ENCODE data around the gene UNC5C. TPM values are rescaled to one million over a fixed set of nuclear protein-coding genes. Genes with fewer than 3 reads are reported as not detected.

The UNC5C gene
- total and polyA plus RNA-seq, 2 of the 8 experiments (the other 6 are each of a cell fraction or from before 2014, with no cell fraction given): 0.30 to 1.3 TPM

GRCh38 chr4:95285797-95286196 is 263.0 kb downstream of the UNC5C start:
- Histone ChIP-seq H2BK5ac (ENCODE audit: low read depth, low read length) (no peak overlapping the region), H3K9me3 (ENCODE audit: insufficient read depth in 2 of 2, low read depth in 1 of 2, low read length in 1 of 2) (peaks cover 2 to 4% of the 10 kb centered on the region in 2 experiments; a peak in 3 of 4 replicates), H2AFZ (ENCODE audit: low read length) (no peak overlapping the region), H2BK120ac (replicated peaks; ENCODE audit: low read depth, low read length) (no peak overlapping the region), H3K14ac (ENCODE audit: insufficient read length) (no peak overlapping the region), H2BK15ac (ENCODE audit: low read length) (no peak overlapping the region), H2BK12ac (ENCODE audit: low read depth, low read length) (no peak overlapping the region), H3K4me2 (ENCODE audit: insufficient read depth in 1 of 2, low read depth in 2 of 2, low read length in 2 of 2) (no peak overlapping the region), H2BK20ac (ENCODE audit: low read length) (no peak overlapping the region), H3K18ac (ENCODE audit: extremely low read depth, low read length) (no peak overlapping the region), H3K36me3 (ENCODE audit: control insufficient read depth in 2 of 4, insufficient read depth in 4 of 4, low read length in 3 of 4) (no peaks in the 10 kb centered on the region), H3K27me3 (replicated peaks in 1 of 4; ENCODE audit: control insufficient read depth in 3 of 4, extremely low read depth in 1 of 4, insufficient read depth in 3 of 4, low read length in 3 of 4) (no peaks in the 10 kb centered on the region; a peak in 1 of 7 replicates), H3K4me3 (ENCODE audit: extremely low read depth in 1 of 4, insufficient read depth in 2 of 4, low read depth in 3 of 4, low read length in 4 of 4) (no peak overlapping the region), H3K23ac (ENCODE audit: insufficient read length) (no peak overlapping the region), H3K9ac (replicated peaks in 1 of 4; ENCODE audit: extremely low read depth in 1 of 4, low read depth in 3 of 4, low read length in 3 of 4) (no peak overlapping the region), H4K8ac (ENCODE audit: extremely low read depth, insufficient read depth, low read length) (no peak overlapping the region), H3K79me2 (ENCODE audit: control insufficient read depth in 1 of 2, insufficient read depth in 2 of 2, low read length in 2 of 2) (no peaks in the 10 kb centered on the region), H4K91ac (replicated peaks; ENCODE audit: insufficient read length, low read length) (no peak overlapping the region), H3K4me1 (replicated peaks in 1 of 4; ENCODE audit: control insufficient read depth in 3 of 4, insufficient read depth in 4 of 4, low read length in 3 of 4) (peaks cover 0 to 4% (median 1%) of the 10 kb centered on the region in 4 experiments; a peak in 1 of 7 replicates), H4K5ac (ENCODE audit: insufficient read length, low read depth, low read length) (no peak overlapping the region), H3K56ac (replicated peaks; ENCODE audit: insufficient read length, low read depth, low read length) (no peak overlapping the region), H2AK5ac (ENCODE audit: low read depth, low read length) (no peak overlapping the region), H3K79me1 (ENCODE audit: low read depth, low read length) (no peaks in the 10 kb centered on the region), H3K23me2 (ENCODE audit: low read depth, low read length) (no peaks in the 10 kb centered on the region), H4K20me1 (replicated peaks in 1 of 2; ENCODE audit: control insufficient read depth in 1 of 2, insufficient read depth in 2 of 2, low read length in 2 of 2) (no peaks in the 10 kb centered on the region), H3K4ac (replicated peaks; ENCODE audit: insufficient read length, low read depth, low read length) (no peak overlapping the region), H3K27ac (ENCODE audit: low read depth, low read length) (no peak overlapping the region)
- no peak for TF ChIP-seq FOSL1 (IDR thresholded peaks at IDR 0.05; ENCODE audit: insufficient read depth, low read depth, low read length)
- TF ChIP-seq, protein P1, sequence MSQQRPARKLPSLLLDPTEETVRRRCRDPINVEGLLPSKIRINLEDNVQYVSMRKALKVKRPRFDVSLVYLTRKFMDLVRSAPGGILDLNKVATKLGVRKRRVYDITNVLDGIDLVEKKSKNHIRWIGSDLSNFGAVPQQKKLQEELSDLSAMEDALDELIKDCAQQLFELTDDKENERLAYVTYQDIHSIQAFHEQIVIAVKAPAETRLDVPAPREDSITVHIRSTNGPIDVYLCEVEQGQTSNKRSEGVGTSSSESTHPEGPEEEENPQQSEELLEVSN (IDR thresholded peaks at IDR 0.05): no peak
- TF ChIP-seq RXRA (IDR thresholded peaks at IDR 0.05; ENCODE audit: insufficient read depth, low read depth, low read length): no peak
- no peak for TF ChIP-seq NRF1 (IDR thresholded peaks at IDR 0.05; ENCODE audit: low read depth, low read length)
- no peak for TF ChIP-seq CHD1 (IDR thresholded peaks at IDR 0.05; ENCODE audit: low read depth, low read length)
- no peak for TF ChIP-seq CBX5 (IDR thresholded peaks at IDR 0.05; ENCODE audit: low read depth, low read length)
- no peak for TF ChIP-seq HDAC6 (IDR thresholded peaks at IDR 0.05; ENCODE audit: low read depth, low read length)
- no peak for TF ChIP-seq SAP30 (IDR thresholded peaks at IDR 0.05; ENCODE audit: insufficient read depth, insufficient replicate concordance, low read length)
- ChIA-PET CTCF (ENCODE audit: partially characterized antibody) (no interaction called here), POLR2A (ENCODE audit: partially characterized antibody) (no interaction called here)
- 82% methylated on average over 2 of the region's 2 CpGs; no CpG with 5 or more reads in 1 of the 2 experiments for WGBS, 2 experiments (ENCODE audit: extremely low coverage in 1 of 2, insufficient coverage in 1 of 2, insufficient read length in 1 of 2, insufficient replicate concordance in 2 of 2, low coverage in 1 of 2, low lambda C conversion rate in 2 of 2, missing lambda C conversion rate in 1 of 2)
- DNase-seq (ENCODE audit: low read depth in 1 of 2, low spot score in 2 of 2): no peak
- no peak for FAIRE-seq
